ENCODE data around the gene SPTLC3. TPM values are rescaled to one million over a fixed set of nuclear protein-coding genes. Genes with fewer than 3 reads are reported as not detected.

SPTLC3 gene
- total RNA-seq, 2 experiments from 2014 or later: not detected

DNA sequence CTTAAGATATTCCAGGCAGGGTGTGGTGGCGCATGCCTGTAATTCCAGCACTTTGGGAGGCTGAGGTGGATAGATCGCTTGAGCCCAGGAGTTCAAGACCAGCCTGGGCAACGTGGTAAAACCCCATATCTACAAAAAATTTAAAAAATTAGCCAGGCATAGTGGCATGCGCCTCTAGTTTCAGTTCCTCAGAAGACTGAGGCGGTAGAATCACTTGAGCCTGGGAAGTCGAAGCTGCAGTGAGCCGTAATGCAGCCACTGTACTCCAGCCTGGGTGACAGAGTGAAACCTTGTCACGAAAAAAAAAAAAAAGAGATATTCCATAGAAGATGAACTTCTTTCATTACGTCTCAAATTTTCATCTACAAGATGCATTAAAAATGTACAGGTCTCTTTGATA, 165.6 kb downstream of the SPTLC3 start:
- H3K79me2 ChIP-seq (ENCODE audit: insufficient read depth, low read depth, low read length): no peaks in the 10 kb centered on the region
- H3K4me2 ChIP-seq (ENCODE audit: low read length): no peak overlapping the region
- H3K9me3 ChIP-seq (ENCODE audit: low read length): no peaks in the 10 kb centered on the region
- no peak overlapping the region for H3K27ac ChIP-seq (ENCODE audit: low read depth, low read length, poor library complexity, severe bottlenecking)
- no TSS peak for BruUV-seq (replicated peaks)
- no peaks in the 10 kb centered on the region for H3K4me1 ChIP-seq (ENCODE audit: insufficient read depth, low read length, poor library complexity, severe bottlenecking)
- H3K9me2 ChIP-seq (ENCODE audit: insufficient read depth, low read length): no peaks in the 10 kb centered on the region
- CTCF ChIA-PET (ENCODE audit: unreplicated experiment): no interaction called here
- TF ChIP-seq, protein P1, sequence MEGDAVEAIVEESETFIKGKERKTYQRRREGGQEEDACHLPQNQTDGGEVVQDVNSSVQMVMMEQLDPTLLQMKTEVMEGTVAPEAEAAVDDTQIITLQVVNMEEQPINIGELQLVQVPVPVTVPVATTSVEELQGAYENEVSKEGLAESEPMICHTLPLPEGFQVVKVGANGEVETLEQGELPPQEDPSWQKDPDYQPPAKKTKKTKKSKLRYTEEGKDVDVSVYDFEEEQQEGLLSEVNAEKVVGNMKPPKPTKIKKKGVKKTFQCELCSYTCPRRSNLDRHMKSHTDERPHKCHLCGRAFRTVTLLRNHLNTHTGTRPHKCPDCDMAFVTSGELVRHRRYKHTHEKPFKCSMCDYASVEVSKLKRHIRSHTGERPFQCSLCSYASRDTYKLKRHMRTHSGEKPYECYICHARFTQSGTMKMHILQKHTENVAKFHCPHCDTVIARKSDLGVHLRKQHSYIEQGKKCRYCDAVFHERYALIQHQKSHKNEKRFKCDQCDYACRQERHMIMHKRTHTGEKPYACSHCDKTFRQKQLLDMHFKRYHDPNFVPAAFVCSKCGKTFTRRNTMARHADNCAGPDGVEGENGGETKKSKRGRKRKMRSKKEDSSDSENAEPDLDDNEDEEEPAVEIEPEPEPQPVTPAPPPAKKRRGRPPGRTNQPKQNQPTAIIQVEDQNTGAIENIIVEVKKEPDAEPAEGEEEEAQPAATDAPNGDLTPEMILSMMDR (conservative IDR thresholded peaks at IDR 0.05; ENCODE audit: low read length): no peak
- no peak for TF ChIP-seq EZH2phosphoT487 (IDR thresholded peaks at IDR 0.05; ENCODE audit: borderline replicate concordance, low read depth, low read length)
- peak; percentile 5 for DNase-seq (ENCODE audit: low spot score)
- H2AFZ ChIP-seq (ENCODE audit: low read length): no peak overlapping the region
- POLR2A ChIA-PET: interaction anchor here (0.7 kb wide), 1 partner anchor 18 kb away, joined by 3 read pairs; no protein-coding TSS in a partner anchor
- intact Hi-C loops (cut with micrococcal nuclease; ENCODE audit: unreplicated experiment): no loop called here
- no peak overlapping the region for H3K4me3 ChIP-seq (ENCODE audit: low read depth, low read length, poor library complexity, severe bottlenecking)
- no peaks in the 10 kb centered on the region for H4K20me1 ChIP-seq (ENCODE audit: insufficient read depth, low read length)
- H3K36me3 ChIP-seq (ENCODE audit: insufficient read depth, low read length): no peaks in the 10 kb centered on the region

DNA sequence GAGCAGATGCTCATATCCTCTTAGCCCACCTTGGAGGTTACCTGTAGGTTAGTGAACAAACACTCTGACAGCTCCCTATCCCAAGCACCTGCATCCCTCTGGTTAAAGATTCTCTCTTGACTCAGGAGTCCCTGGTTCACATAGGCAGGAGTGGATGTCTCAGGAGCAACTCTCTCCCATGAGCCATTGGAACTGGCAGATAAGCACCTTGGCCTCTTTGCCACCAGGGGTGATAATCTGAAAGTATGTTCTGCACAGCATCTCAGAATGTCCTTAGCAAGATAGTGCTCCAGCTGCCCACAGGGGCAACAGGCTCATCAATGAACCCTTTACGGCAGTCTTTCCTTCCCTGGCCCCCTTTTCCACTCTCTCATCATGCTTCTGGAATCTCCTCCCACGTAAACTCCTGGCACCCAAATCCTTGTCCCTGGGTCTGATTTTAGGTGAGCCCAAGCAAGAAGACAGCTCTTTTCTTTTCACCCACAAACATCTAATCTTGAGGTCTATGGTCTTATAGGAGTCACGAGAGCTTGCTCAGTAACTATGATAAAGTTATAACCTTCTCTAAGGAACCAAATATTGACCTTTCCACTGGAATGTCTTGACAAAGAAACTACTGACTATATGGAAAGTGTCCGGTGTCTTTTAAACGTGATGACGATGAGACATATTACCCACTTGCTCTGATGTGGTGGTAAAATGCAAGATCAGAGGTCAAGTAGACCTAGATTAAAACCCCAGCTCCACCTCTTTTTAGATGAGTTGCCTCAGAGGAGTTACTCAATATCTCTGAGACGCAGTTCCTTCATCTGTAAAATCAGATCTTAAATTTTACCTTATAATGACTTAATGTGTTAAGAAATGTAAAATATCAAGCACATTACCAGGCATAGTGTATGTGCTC, 172.5 kb downstream of the SPTLC3 start:
- H3K4me2 ChIP-seq (ENCODE audit: low read length): no peak overlapping the region
- H2AFZ ChIP-seq (ENCODE audit: low read length): no peak overlapping the region
- H3K36me3 ChIP-seq (ENCODE audit: insufficient read depth, low read length): no peaks in the 10 kb centered on the region
- BruUV-seq (replicated peaks): no TSS peak
- H3K27ac ChIP-seq (ENCODE audit: low read depth, low read length, poor library complexity, severe bottlenecking): no peak overlapping the region
- H3K9me2 ChIP-seq (ENCODE audit: insufficient read depth, low read length): no peaks in the 10 kb centered on the region
- intact Hi-C loops (cut with micrococcal nuclease; ENCODE audit: unreplicated experiment): no loop called here
- TF ChIP-seq, protein P1 (conservative IDR thresholded peaks at IDR 0.05; ENCODE audit: low read length): no peak
- no peak for TF ChIP-seq EZH2phosphoT487 (IDR thresholded peaks at IDR 0.05; ENCODE audit: borderline replicate concordance, low read depth, low read length)
- no peak for DNase-seq (ENCODE audit: low spot score)
- no peak overlapping the region for H3K4me3 ChIP-seq (ENCODE audit: low read depth, low read length, poor library complexity, severe bottlenecking)
- H3K4me1 ChIP-seq (ENCODE audit: insufficient read depth, low read length, poor library complexity, severe bottlenecking): no peaks in the 10 kb centered on the region
- CTCF ChIA-PET (ENCODE audit: unreplicated experiment): no interaction called here
- no peaks in the 10 kb centered on the region for H4K20me1 ChIP-seq (ENCODE audit: insufficient read depth, low read length)
- H3K9me3 ChIP-seq (ENCODE audit: low read length): no peaks in the 10 kb centered on the region
- POLR2A ChIA-PET: interaction anchor here (0.6 kb wide), 1 partner anchor 28 kb away, joined by 3 read pairs; no protein-coding TSS in a partner anchor
- H3K79me2 ChIP-seq (ENCODE audit: insufficient read depth, low read depth, low read length): no peaks in the 10 kb centered on the region

DNA sequence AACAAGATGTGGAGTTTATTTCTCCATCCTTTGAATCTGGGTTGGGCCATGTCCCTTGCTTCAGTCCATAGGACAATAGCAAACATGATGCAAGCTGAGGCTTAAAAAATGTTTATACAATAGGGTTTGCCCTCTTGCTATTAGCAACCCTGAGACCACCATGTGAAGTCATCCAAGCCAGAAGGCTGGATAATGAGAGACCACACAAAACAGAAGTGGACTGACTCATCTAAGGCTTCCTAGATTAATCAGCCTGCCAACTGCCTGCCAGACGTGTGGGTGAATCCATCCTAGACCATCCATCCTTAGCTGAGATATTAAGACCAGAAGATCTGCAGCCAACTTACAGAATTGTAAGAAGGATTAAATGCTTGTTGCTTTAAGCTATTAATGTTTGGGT, 174.2 kb downstream of the SPTLC3 start:
- ChIA-PET CTCF (ENCODE audit: unreplicated experiment) (no interaction called here), POLR2A (interaction anchor here (0.7 kb wide), 1 partner anchor 1406 kb away, joined by 3 read pairs; no protein-coding TSS in a partner anchor)
- no peaks in the 10 kb centered on the region for H4K20me1 ChIP-seq (ENCODE audit: insufficient read depth, low read length)
- no peak overlapping the region for H2AFZ ChIP-seq (ENCODE audit: low read length)
- TF ChIP-seq EZH2phosphoT487 (IDR thresholded peaks at IDR 0.05; ENCODE audit: borderline replicate concordance, low read depth, low read length): no peak
- TF ChIP-seq, protein P1 (conservative IDR thresholded peaks at IDR 0.05; ENCODE audit: low read length): no peak
- BruUV-seq (replicated peaks): no TSS peak
- H3K4me2 ChIP-seq (ENCODE audit: low read length): no peak overlapping the region
- DNase-seq (ENCODE audit: low spot score): no peak
- H3K4me1 ChIP-seq (ENCODE audit: insufficient read depth, low read length, poor library complexity, severe bottlenecking): no peaks in the 10 kb centered on the region
- intact Hi-C loops (cut with micrococcal nuclease; ENCODE audit: unreplicated experiment): no loop called here
- H3K4me3 ChIP-seq (ENCODE audit: low read depth, low read length, poor library complexity, severe bottlenecking): no peak overlapping the region
- no peaks in the 10 kb centered on the region for H3K79me2 ChIP-seq (ENCODE audit: insufficient read depth, low read depth, low read length)
- no peak overlapping the region for H3K27ac ChIP-seq (ENCODE audit: low read depth, low read length, poor library complexity, severe bottlenecking)
- H3K36me3 ChIP-seq (ENCODE audit: insufficient read depth, low read length): no peaks in the 10 kb centered on the region
- no peaks in the 10 kb centered on the region for H3K9me3 ChIP-seq (ENCODE audit: low read length)
- H3K9me2 ChIP-seq (ENCODE audit: insufficient read depth, low read length): no peaks in the 10 kb centered on the region
